ENCODE results near the gene MARF1. TPM values are rescaled to one million over a fixed set of nuclear protein-coding genes. Genes with fewer than 3 reads are reported as not detected.

The MARF1 gene
- total and polyA plus RNA-seq, 9 of the 15 experiments (the other 6 are each of a cell fraction or from before 2014, with no cell fraction given), result 4.7 to 33.2 (median 11.7) TPM

DNA sequence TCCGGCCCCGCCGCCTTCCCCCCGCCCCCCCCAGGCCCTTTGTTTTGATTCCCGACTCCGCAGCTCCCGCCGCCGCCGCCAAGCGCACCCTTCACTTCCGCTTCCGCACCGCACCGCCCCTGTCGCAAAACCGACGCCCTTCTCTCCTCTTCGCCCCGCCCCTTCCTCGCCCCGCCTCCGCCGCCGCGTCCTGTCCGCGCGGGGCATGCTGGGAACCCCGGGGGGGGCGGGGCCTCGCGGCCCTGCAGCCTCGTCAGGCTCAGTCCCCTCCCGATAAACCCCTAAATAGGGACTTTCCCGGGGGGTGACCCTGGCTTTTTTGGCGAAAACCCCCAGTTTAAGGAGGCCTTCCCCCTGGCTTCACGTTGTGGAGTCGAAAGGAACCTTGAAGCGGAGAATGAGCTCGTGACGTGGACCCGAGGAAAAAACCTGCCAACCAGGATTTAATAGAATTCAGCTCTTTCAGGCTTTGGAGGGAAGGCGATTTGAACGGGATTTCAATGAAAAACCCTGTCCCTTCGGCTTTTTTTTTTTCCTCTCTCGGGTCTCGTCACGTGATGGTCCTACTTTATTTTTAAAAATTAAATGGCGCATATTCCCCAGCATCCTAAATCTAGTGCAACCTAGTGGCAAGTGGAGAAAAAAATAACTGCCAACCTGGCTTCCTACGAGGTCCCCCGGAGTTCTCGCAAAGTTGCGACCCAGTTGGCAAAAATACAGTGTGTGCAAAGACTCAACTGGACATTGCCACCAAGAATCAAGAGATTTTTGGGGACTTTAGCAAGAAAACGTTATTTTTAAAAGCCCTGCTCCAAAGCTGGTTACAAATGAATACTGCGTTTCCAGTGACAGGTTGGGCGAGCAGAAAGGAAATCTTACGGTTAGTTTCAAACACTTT is at the start of gene MARF1 (continued):
- TF ChIP-seq AFF1 (IDR thresholded peaks at IDR 0.05; ENCODE audit: low read depth in 1 of 2, partially characterized antibody in 2 of 2) (peak in 1 of 2 experiments; percentile 59), SMAD3 (CRISPR knock-in tag; conservative IDR thresholded peaks at IDR 0.05) (no peak), ZNF232 (CRISPR knock-in tag; IDR thresholded peaks at IDR 0.05) (no peak), ZNF561 (CRISPR knock-in tag; conservative IDR thresholded peaks at IDR 0.05) (0 out of 2 replicates have a peak, but pooled peaks have one; percentile 47), ZBTB11 (CRISPR knock-in tag; IDR thresholded peaks at IDR 0.05) (peak in 1 of 3 experiments; percentile 50; a peak in 2 of 6 replicates), YY1 (IDR thresholded peaks at IDR 0.05; ENCODE audit: borderline replicate concordance in 1 of 3, control insufficient read depth in 1 of 3, extremely low read depth in 1 of 3, insufficient read depth in 3 of 3, insufficient read length in 1 of 3, insufficient replicate concordance in 2 of 3, low read depth in 1 of 3, low read length in 2 of 3) (peak in 1 of 3 experiments; percentile 64), EZH2 (IDR thresholded peaks at IDR 0.05; ENCODE audit: borderline replicate concordance, low read depth, low read length) (no peak), POLR2B (IDR thresholded peaks at IDR 0.05; ENCODE audit: low read depth, partially characterized antibody) (peak; percentile 92), TSHZ1 (CRISPR knock-in tag; IDR thresholded peaks at IDR 0.05) (peak; percentile 41; the same call in 1 of the 2 replicates), HNRNPLL (IDR thresholded peaks at IDR 0.05; ENCODE audit: low read depth, low read length, poor library complexity, severe bottlenecking) (peak; percentile 56), ELF1 (tag; IDR thresholded peaks at IDR 0.05) (peak; percentile 92), L3MBTL2 (IDR thresholded peaks at IDR 0.05) (peak; percentile 33; the same call in 1 of the 2 replicates), ELF2 (CRISPR knock-in tag; IDR thresholded peaks at IDR 0.05) (0 out of 2 replicates have a peak, but pooled peaks have one; percentile 33)
